Activated T-helper 17 cell treated with anti-CD3 and anti-CD28 coated beads, Interleukin-2, amount 50 U/mL, for 72 hours (primary cell): ENCODE measurements around the gene C8A. TPM values are rescaled to one million over a fixed set of nuclear protein-coding genes. Genes with fewer than 3 reads are reported as not detected.

Source experiments
- ATAC-seq: fragments of 150-1000 bp; cut with Tn5 transposase; replicated peaks from 2 replicates; pipeline ENCODE4 v1.10.0; 2021; ENCODE audit warnings: mild to moderate bottlenecking, moderate library complexity
- H3K27ac Mint-ChIP-seq: one replicate; pipeline ENCODE4 v1.8.0; 2022; ENCODE audit warnings: mixed read lengths
- H3K27me3 Mint-ChIP-seq: one replicate; pipeline ENCODE4 v1.8.0; 2022; ENCODE audit warnings: mixed read lengths
- H3K36me3 Mint-ChIP-seq: one replicate; pipeline ENCODE4 v1.8.0; 2022; ENCODE audit warnings: low read depth, mild to moderate bottlenecking, mixed read lengths
- H3K4me1 Mint-ChIP-seq: one replicate; pipeline ENCODE4 v1.8.0; 2022; ENCODE audit warnings: mixed read lengths
- H3K4me3 Mint-ChIP-seq: one replicate; pipeline ENCODE4 v1.8.0; 2022; ENCODE audit warnings: mild to moderate bottlenecking, mixed read lengths
- H3K9me3 Mint-ChIP-seq: one replicate; pipeline ENCODE4 v1.8.0; 2022; ENCODE audit warnings: mixed read lengths
- total RNA-seq, 2 donors: library from RNA; stranded (reverse); gene quantifications; one replicate each; pipeline ENCODE4 v1.2.3, GENCODE V29; 2022

The C8A gene
- total RNA-seq, 2 donors from 2014 or later, result not detected

GRCh38 chr1:56967355-56967754 lies 112.8 kb downstream of the C8A start:
- no peaks in the 10 kb centered on the region for H3K4me1 Mint-ChIP-seq
- ATAC-seq, result no peak
- peaks cover 3% of the 10 kb centered on the region for H3K9me3 Mint-ChIP-seq
- peaks cover 13% of the 10 kb centered on the region for H3K27me3 Mint-ChIP-seq
- no peak overlapping the region for H3K27ac Mint-ChIP-seq
- H3K36me3 Mint-ChIP-seq, result no peaks in the 10 kb centered on the region
- no peak overlapping the region for H3K4me3 Mint-ChIP-seq

Other genes with a start within 250 kb of the C8A start
- under 1 TPM in 1 of 2 donors, not detected in 1; 0.19 TPM for gene PRKAA2, start 209.5 kb upstream of the C8A start, total RNA-seq
- gene FYB2, start 35.4 kb upstream of the C8A start, total RNA-seq, result not detected
- not detected for gene C8B, start 111.2 kb downstream of the C8A start, total RNA-seq